ENCODE data around the gene LIPC. TPM values are rescaled to one million over a fixed set of nuclear protein-coding genes. Genes with fewer than 3 reads are reported as not detected.

Gene LIPC
- total and polyA plus RNA-seq, 9 of the 15 experiments (the other 6 are each of a cell fraction or from before 2014, with no cell fraction given): 0.07 to 0.41 (median 0.11) TPM; not detected in 2

DNA sequence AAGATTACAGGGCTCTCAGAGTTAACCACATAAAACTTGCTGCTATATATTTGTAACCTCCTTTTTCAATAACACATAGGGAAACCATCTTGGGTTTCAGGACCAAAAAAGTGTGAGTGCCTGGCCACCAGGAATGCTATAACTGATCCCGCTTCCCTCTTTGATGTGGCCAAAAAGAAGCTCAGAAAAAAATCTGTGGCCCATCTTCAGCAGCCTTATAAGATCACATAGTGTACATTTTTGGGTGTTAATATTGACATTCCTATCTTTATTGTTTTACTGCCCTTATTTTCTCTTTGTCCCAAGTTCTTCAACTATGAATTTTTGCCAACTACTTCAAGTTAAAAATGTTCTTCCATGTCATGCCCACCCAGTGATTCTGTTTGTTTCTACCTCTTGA lies 102.8 kb downstream of the LIPC start (continued):
- TF ChIP-seq, protein P1, sequence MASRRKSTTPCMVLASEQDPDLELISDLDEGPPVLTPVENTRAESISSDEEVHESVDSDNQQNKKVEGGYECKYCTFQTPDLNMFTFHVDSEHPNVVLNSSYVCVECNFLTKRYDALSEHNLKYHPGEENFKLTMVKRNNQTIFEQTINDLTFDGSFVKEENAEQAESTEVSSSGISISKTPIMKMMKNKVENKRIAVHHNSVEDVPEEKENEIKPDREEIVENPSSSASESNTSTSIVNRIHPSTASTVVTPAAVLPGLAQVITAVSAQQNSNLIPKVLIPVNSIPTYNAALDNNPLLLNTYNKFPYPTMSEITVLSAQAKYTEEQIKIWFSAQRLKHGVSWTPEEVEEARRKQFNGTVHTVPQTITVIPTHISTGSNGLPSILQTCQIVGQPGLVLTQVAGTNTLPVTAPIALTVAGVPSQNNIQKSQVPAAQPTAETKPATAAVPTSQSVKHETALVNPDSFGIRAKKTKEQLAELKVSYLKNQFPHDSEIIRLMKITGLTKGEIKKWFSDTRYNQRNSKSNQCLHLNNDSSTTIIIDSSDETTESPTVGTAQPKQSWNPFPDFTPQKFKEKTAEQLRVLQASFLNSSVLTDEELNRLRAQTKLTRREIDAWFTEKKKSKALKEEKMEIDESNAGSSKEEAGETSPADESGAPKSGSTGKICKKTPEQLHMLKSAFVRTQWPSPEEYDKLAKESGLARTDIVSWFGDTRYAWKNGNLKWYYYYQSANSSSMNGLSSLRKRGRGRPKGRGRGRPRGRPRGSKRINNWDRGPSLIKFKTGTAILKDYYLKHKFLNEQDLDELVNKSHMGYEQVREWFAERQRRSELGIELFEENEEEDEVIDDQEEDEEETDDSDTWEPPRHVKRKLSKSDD (conservative IDR thresholded peaks at IDR 0.05; ENCODE audit: low read length): no peak
- TF ChIP-seq KDM5B (IDR thresholded peaks at IDR 0.05; ENCODE audit: insufficient replicate concordance, low read depth, low read length) (no peak), ZNF77 (CRISPR knock-in tag; IDR thresholded peaks at IDR 0.05) (no peak), ID3 (CRISPR knock-in tag; IDR thresholded peaks at IDR 0.05) (no peak), ID3 (tag; IDR thresholded peaks at IDR 0.05) (no peak), SRSF1 (IDR thresholded peaks at IDR 0.05; ENCODE audit: low read depth, low read length) (no peak), MAFK (IDR thresholded peaks at IDR 0.05; ENCODE audit: low read length) (no peak)

DNA sequence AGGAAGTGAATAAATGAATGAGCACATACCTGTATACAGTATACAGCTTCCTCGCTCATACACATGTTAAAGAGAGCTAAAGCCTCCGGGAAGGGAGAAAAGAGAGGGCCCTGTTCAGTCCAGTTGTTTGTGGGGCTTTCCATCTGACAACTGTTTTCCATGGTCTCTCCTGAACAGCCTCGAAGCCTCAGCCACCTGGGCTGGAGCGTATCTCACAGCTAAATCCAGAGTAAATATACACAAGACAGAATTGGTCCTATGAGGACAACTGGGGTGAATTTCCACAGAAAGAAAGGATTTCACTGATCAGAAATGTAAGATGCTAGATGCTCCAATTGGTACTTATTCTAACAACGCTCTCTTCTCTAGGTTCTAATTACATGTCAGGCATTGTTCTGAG lies 103.5 kb downstream of the LIPC start:
- POLR2A ChIA-PET: interaction anchor here (1.0 kb wide), 1 partner anchor 13 kb away, joined by 4 read pairs; no protein-coding TSS in a partner anchor
- in situ Hi-C loops (cut with MboI) (no loop called here), intact Hi-C loops (cut with micrococcal nuclease) (no loop called here)
- Histone ChIP-seq H3K9me3 (replicated peaks; ENCODE audit: control insufficient read depth, insufficient read depth, low read depth, low read length) (no peaks in the 10 kb centered on the region), H3K4me1 (replicated peaks in 1 of 2; ENCODE audit: control insufficient read depth in 2 of 2, insufficient read depth in 2 of 2, low read length in 2 of 2) (peaks cover 3 to 10% of the 10 kb centered on the region in 2 experiments; a peak in 3 of 5 replicates), H3K27ac (ENCODE audit: extremely low read depth, low read depth, low read length) (no peak overlapping the region), H3K27me3 (ENCODE audit: control insufficient read depth in 2 of 2, insufficient read depth in 2 of 2, low read length in 2 of 2) (no peaks in the 10 kb centered on the region), H3K9me1 (ENCODE audit: control insufficient read depth, insufficient read depth, low read length) (no peaks in the 10 kb centered on the region), H4K20me1 (replicated peaks; ENCODE audit: control insufficient read depth, insufficient read depth, low read length) (no peaks in the 10 kb centered on the region), H3K79me2 (ENCODE audit: control insufficient read depth, insufficient read depth, low read length) (no peaks in the 10 kb centered on the region), H2AFZ (ENCODE audit: low read depth, low read length) (no peak overlapping the region), H3K4me3 (no peak overlapping the region), H3K9ac (ENCODE audit: insufficient read depth in 1 of 2, low read depth in 2 of 2, low read length in 2 of 2) (no peak overlapping the region), H3K36me3 (ENCODE audit: control insufficient read depth, insufficient read depth, low read length) (no peaks in the 10 kb centered on the region), H3K4me2 (ENCODE audit: insufficient read depth, low read length) (no peak overlapping the region)
- no peak for FAIRE-seq
- BruUV-seq (replicated peaks): no TSS peak
- no peak for ATAC-seq
- CTCF ChIA-PET (ENCODE audit: low intra/inter-chr PET ratio): no interaction called here
- DNase-seq (ENCODE audit: extremely low read depth in 1 of 4, low spot score in 3 of 4): no peak
- 44% methylated on average over 5 of the region's 5 CpGs for WGBS (ENCODE audit: insufficient coverage, low coverage, missing lambda C conversion rate)
- TF ChIP-seq ZNF133 (CRISPR knock-in tag; IDR thresholded peaks at IDR 0.05) (no peak), RHOXF2B (CRISPR knock-in tag; conservative IDR thresholded peaks at IDR 0.05) (no peak), NCOA4 (IDR thresholded peaks at IDR 0.05; ENCODE audit: partially characterized antibody) (no peak), TEAD1 (CRISPR knock-in tag; IDR thresholded peaks at IDR 0.05) (no peak), SIX5 (IDR thresholded peaks at IDR 0.05; ENCODE audit: borderline replicate concordance in 1 of 2, insufficient read depth in 1 of 2, low read depth in 1 of 2, low read length in 2 of 2) (no peak), RBM14 (IDR thresholded peaks at IDR 0.05; ENCODE audit: borderline replicate concordance, insufficient read depth, low read depth, low read length) (no peak)
- TF ChIP-seq, protein P2, sequence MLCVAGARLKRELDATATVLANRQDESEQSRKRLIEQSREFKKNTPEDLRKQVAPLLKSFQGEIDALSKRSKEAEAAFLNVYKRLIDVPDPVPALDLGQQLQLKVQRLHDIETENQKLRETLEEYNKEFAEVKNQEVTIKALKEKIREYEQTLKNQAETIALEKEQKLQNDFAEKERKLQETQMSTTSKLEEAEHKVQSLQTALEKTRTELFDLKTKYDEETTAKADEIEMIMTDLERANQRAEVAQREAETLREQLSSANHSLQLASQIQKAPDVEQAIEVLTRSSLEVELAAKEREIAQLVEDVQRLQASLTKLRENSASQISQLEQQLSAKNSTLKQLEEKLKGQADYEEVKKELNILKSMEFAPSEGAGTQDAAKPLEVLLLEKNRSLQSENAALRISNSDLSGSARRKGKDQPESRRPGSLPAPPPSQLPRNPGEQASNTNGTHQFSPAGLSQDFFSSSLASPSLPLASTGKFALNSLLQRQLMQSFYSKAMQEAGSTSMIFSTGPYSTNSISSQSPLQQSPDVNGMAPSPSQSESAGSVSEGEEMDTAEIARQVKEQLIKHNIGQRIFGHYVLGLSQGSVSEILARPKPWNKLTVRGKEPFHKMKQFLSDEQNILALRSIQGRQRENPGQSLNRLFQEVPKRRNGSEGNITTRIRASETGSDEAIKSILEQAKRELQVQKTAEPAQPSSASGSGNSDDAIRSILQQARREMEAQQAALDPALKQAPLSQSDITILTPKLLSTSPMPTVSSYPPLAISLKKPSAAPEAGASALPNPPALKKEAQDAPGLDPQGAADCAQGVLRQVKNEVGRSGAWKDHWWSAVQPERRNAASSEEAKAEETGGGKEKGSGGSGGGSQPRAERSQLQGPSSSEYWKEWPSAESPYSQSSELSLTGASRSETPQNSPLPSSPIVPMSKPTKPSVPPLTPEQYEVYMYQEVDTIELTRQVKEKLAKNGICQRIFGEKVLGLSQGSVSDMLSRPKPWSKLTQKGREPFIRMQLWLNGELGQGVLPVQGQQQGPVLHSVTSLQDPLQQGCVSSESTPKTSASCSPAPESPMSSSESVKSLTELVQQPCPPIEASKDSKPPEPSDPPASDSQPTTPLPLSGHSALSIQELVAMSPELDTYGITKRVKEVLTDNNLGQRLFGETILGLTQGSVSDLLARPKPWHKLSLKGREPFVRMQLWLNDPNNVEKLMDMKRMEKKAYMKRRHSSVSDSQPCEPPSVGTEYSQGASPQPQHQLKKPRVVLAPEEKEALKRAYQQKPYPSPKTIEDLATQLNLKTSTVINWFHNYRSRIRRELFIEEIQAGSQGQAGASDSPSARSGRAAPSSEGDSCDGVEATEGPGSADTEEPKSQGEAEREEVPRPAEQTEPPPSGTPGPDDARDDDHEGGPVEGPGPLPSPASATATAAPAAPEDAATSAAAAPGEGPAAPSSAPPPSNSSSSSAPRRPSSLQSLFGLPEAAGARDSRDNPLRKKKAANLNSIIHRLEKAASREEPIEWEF (CRISPR knock-in tag; IDR thresholded peaks at IDR 0.05): no peak
